Measurements from ENCODE around the gene HNRNPUL2. TPM values are rescaled to one million over a fixed set of nuclear protein-coding genes. Genes with fewer than 3 reads are reported as not detected.

Gene HNRNPUL2
- total and polyA plus RNA-seq, 10 of the 15 experiments (the other 5 are each of a cell fraction or from before 2014, with no cell fraction given): 1.6 to 72.2 (median 14.9) TPM

GRCh38 chr11:62678770-62679696, 48.2 kb downstream of the HNRNPUL2 start, which contains the start of gene UBXN1 (continued):
- TF ChIP-seq GABPA (IDR thresholded peaks at IDR 0.05; ENCODE audit: low read depth) (peak; percentile 92), CEBPZ (IDR thresholded peaks at IDR 0.05; ENCODE audit: low read depth, low read length) (no peak), GATAD2B (conservative IDR thresholded peaks at IDR 0.05; ENCODE audit: low read depth) (peak; percentile 64; the same call in 1 of the 2 replicates), NR2C1 (IDR thresholded peaks at IDR 0.05) (peak; percentile 64), NFYA (IDR thresholded peaks at IDR 0.05; ENCODE audit: borderline replicate concordance, low read depth, low read length) (no peak), NRF1 (conservative IDR thresholded peaks at IDR 0.05; ENCODE audit: low read depth, low read length) (no peak), POLR2A (IDR thresholded peaks at IDR 0.05; ENCODE audit: low read depth, low read length) (peak; percentile 94), RAD21 (IDR thresholded peaks at IDR 0.05; ENCODE audit: insufficient read depth, low read depth, low read length) (no peak), TCF7 (IDR thresholded peaks at IDR 0.05; ENCODE audit: borderline replicate concordance) (no peak), ASH2L (IDR thresholded peaks at IDR 0.05; ENCODE audit: borderline replicate concordance, low read depth) (0 out of 2 replicates have a peak, but pooled peaks have one; percentile 68), YBX1 (IDR thresholded peaks at IDR 0.05) (no peak), EGR1 (IDR thresholded peaks at IDR 0.05; ENCODE audit: borderline replicate concordance in 1 of 2, low read depth in 2 of 2, low read length in 2 of 2) (peak; percentile 17 to 90), CEBPB (IDR thresholded peaks at IDR 0.05; ENCODE audit: borderline replicate concordance in 1 of 2, low read depth in 2 of 2, low read length in 2 of 2) (no peak), PAX8 (IDR thresholded peaks at IDR 0.05) (no peak), CHD2 (IDR thresholded peaks at IDR 0.05; ENCODE audit: borderline replicate concordance, low read depth, low read length) (0 out of 2 replicates have a peak, but pooled peaks have one; percentile 10), KLF5 (IDR thresholded peaks at IDR 0.05; ENCODE audit: partially characterized antibody) (peak; percentile 80), CBX3 (IDR thresholded peaks at IDR 0.05; ENCODE audit: borderline replicate concordance, low read depth) (no peak), WRNIP1 (IDR thresholded peaks at IDR 0.05; ENCODE audit: borderline replicate concordance, low read depth, low read length) (no peak), ZNF384 (IDR thresholded peaks at IDR 0.05; ENCODE audit: borderline replicate concordance, low read depth, low read length) (no peak), RFX5 (IDR thresholded peaks at IDR 0.05; ENCODE audit: low read depth, low read length) (no peak), ZNF622 (IDR thresholded peaks at IDR 0.05) (no peak)
- TF ChIP-seq, protein P1, sequence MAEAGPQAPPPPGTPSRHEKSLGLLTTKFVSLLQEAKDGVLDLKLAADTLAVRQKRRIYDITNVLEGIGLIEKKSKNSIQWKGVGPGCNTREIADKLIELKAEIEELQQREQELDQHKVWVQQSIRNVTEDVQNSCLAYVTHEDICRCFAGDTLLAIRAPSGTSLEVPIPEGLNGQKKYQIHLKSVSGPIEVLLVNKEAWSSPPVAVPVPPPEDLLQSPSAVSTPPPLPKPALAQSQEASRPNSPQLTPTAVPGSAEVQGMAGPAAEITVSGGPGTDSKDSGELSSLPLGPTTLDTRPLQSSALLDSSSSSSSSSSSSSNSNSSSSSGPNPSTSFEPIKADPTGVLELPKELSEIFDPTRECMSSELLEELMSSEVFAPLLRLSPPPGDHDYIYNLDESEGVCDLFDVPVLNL (IDR thresholded peaks at IDR 0.05; ENCODE audit: low read depth, low read length): no peak
- TF ChIP-seq, protein P2, sequence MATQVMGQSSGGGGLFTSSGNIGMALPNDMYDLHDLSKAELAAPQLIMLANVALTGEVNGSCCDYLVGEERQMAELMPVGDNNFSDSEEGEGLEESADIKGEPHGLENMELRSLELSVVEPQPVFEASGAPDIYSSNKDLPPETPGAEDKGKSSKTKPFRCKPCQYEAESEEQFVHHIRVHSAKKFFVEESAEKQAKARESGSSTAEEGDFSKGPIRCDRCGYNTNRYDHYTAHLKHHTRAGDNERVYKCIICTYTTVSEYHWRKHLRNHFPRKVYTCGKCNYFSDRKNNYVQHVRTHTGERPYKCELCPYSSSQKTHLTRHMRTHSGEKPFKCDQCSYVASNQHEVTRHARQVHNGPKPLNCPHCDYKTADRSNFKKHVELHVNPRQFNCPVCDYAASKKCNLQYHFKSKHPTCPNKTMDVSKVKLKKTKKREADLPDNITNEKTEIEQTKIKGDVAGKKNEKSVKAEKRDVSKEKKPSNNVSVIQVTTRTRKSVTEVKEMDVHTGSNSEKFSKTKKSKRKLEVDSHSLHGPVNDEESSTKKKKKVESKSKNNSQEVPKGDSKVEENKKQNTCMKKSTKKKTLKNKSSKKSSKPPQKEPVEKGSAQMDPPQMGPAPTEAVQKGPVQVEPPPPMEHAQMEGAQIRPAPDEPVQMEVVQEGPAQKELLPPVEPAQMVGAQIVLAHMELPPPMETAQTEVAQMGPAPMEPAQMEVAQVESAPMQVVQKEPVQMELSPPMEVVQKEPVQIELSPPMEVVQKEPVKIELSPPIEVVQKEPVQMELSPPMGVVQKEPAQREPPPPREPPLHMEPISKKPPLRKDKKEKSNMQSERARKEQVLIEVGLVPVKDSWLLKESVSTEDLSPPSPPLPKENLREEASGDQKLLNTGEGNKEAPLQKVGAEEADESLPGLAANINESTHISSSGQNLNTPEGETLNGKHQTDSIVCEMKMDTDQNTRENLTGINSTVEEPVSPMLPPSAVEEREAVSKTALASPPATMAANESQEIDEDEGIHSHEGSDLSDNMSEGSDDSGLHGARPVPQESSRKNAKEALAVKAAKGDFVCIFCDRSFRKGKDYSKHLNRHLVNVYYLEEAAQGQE (IDR thresholded peaks at IDR 0.05; ENCODE audit: low read depth, low read length): no peak; the same call in 1 of the 2 replicates

All from GM12878 (cell line).